ENCODE results near the gene CXorf58. TPM values are rescaled to one million over a fixed set of nuclear protein-coding genes. Genes with fewer than 3 reads are reported as not detected.

CXorf58 gene
- total RNA-seq, 2 donors from 2014 or later: not detected

DNA sequence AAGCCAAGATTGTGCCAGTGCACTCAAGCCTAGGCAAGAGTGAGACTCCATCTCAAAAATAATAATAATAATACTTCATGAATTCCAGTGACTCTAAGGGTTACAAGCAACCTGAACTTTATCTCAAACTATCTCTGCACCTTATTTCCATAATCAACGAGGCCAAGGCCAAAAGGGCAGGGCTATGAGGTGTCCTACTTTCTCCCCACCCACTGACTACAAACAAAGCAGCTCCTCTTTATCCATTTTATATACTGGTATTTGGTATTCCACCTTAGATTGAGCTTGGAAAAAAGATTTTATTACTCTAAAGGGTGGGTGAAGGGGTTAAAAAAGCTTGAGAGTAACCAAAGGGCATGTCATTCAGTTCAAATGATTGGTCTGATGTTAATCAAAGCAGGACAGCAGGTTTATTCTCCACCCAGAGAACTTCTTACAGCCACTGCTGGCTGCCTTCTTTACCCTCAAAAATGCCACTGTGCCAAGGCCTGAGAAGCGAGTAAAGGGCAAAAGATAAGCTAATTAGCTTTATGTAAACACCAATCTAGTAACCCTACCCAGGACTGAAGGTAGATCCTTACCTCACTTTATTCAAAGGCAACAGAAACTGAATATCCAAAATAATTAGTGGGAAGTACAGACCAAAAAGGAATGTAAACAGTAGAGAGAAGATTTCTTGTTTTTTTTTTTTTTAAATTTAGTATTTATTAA, 28.3 kb upstream of the CXorf58 start:
- Histone ChIP-seq H3K27ac (ENCODE audit: low read depth, low read length) (no peak overlapping the region), H3K4me1 (ENCODE audit: control insufficient read depth, insufficient read depth, low read length) (no peaks in the 10 kb centered on the region), H3K4me3 (ENCODE audit: low read length) (no peak overlapping the region), H3K9ac (ENCODE audit: extremely low read depth, low read length, poor library complexity, severe bottlenecking) (no peak overlapping the region), H3K36me3 (ENCODE audit: control insufficient read depth, insufficient read depth, low read length) (no peaks in the 10 kb centered on the region), H3K9me3 (ENCODE audit: control insufficient read depth, low read length) (no peaks in the 10 kb centered on the region), H3K27me3 (ENCODE audit: control insufficient read depth, insufficient read depth, low read length, poor library complexity, severe bottlenecking) (no peaks in the 10 kb centered on the region)
- Mint-ChIP-seq H3K4me3 (no peak overlapping the region), H3K4me1 (peaks cover 16% of the 10 kb centered on the region), H3K36me3 (ENCODE audit: low read depth) (peaks cover 15% of the 10 kb centered on the region), H3K27me3 (ENCODE audit: insufficient read depth) (no peaks in the 10 kb centered on the region), H3K9me3 (no peaks in the 10 kb centered on the region), H3K27ac (no peak overlapping the region)
- DNase-seq: no peak
- WGBS, 2 experiments (ENCODE audit: insufficient coverage in 1 of 2, insufficient read length in 1 of 2): 89% methylated on average over 1 of the region's 2 CpGs; no CpG with 5 or more reads in 1 of the 2 experiments
- TF ChIP-seq, protein P1, sequence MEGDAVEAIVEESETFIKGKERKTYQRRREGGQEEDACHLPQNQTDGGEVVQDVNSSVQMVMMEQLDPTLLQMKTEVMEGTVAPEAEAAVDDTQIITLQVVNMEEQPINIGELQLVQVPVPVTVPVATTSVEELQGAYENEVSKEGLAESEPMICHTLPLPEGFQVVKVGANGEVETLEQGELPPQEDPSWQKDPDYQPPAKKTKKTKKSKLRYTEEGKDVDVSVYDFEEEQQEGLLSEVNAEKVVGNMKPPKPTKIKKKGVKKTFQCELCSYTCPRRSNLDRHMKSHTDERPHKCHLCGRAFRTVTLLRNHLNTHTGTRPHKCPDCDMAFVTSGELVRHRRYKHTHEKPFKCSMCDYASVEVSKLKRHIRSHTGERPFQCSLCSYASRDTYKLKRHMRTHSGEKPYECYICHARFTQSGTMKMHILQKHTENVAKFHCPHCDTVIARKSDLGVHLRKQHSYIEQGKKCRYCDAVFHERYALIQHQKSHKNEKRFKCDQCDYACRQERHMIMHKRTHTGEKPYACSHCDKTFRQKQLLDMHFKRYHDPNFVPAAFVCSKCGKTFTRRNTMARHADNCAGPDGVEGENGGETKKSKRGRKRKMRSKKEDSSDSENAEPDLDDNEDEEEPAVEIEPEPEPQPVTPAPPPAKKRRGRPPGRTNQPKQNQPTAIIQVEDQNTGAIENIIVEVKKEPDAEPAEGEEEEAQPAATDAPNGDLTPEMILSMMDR (conservative IDR thresholded peaks at IDR 0.05): no peak

- Mint-ChIP-seq H3K27ac (peak overlapping the region; percentile 9), H3K4me1 (peaks cover 33% of the 10 kb centered on the region), H3K36me3 (ENCODE audit: low read depth) (peaks cover 7% of the 10 kb centered on the region), H3K4me3 (no peak overlapping the region), H3K9me3 (no peaks in the 10 kb centered on the region), H3K27me3 (ENCODE audit: insufficient read depth) (no peaks in the 10 kb centered on the region)
- Histone ChIP-seq H3K27ac (ENCODE audit: low read depth, low read length) (no peak overlapping the region), H3K27me3 (ENCODE audit: control insufficient read depth, insufficient read depth, low read length, poor library complexity, severe bottlenecking) (no peaks in the 10 kb centered on the region), H3K9ac (ENCODE audit: extremely low read depth, low read length, poor library complexity, severe bottlenecking) (no peak overlapping the region), H3K36me3 (ENCODE audit: control insufficient read depth, insufficient read depth, low read length) (no peaks in the 10 kb centered on the region), H3K4me3 (ENCODE audit: low read length) (no peak overlapping the region), H3K4me1 (ENCODE audit: control insufficient read depth, insufficient read depth, low read length) (no peaks in the 10 kb centered on the region), H3K9me3 (ENCODE audit: control insufficient read depth, low read length) (no peaks in the 10 kb centered on the region)
- 54 to 62% methylated on average over 5 to 9 of the region's 9 CpGs for WGBS, 2 experiments (ENCODE audit: insufficient coverage in 1 of 2, insufficient read length in 1 of 2)
- TF ChIP-seq, protein P1 (conservative IDR thresholded peaks at IDR 0.05): no peak
- peak; percentile 67 for DNase-seq
Observed at GRCh38 chrX:23883737-23884354, 24.0 kb upstream of the CXorf58 start.

DNA sequence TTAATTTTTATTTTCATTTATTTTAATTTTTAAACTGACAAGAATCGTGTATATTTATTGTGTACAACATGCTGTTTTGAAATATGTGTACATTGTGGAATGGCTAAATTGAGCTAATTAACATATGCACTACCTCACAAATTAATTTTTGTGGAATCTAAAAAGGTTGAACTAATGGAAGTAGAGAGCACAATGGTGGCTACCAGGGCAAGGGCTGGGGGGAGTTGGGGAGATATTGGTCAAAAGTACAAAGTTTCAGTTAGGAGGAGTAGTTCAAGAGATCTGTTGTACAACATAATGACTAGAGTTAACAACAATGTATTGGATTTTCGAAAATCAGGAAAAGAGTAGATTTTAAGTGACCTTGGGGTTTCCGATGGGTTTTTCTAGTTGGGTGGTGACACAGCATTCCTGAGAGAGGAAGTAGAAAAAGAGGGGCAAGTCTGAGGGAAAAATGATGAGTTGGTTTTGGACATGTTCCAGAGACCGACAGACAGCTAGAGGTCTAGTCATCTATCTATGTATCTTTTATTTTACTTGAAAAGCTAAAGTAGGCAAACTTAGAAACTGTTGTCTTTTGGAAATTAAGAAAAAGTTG, 23.3 kb upstream of the CXorf58 start:
- no peak overlapping the region for H3K9ac ChIP-seq (ENCODE audit: extremely low read depth, low read length, poor library complexity, severe bottlenecking)

More for the DNA sequence above, 23.3 kb upstream of the CXorf58 start:
- H3K27me3 Mint-ChIP-seq (ENCODE audit: insufficient read depth): no peaks in the 10 kb centered on the region
- DNase-seq: no peak
- no peaks in the 10 kb centered on the region for H3K9me3 ChIP-seq (ENCODE audit: control insufficient read depth, low read length)
- no peak overlapping the region for H3K4me3 ChIP-seq (ENCODE audit: low read length)
- H3K9me3 Mint-ChIP-seq: no peaks in the 10 kb centered on the region
- H3K36me3 Mint-ChIP-seq (ENCODE audit: low read depth): peaks cover 7% of the 10 kb centered on the region
- no peaks in the 10 kb centered on the region for H3K4me1 ChIP-seq (ENCODE audit: control insufficient read depth, insufficient read depth, low read length)
- WGBS, 2 experiments (ENCODE audit: insufficient coverage in 1 of 2, insufficient read length in 1 of 2): 89 to 100% methylated on average over 1 to 2 of the region's 4 CpGs
- H3K27ac ChIP-seq (ENCODE audit: low read depth, low read length): no peak overlapping the region
- no peaks in the 10 kb centered on the region for H3K27me3 ChIP-seq (ENCODE audit: control insufficient read depth, insufficient read depth, low read length, poor library complexity, severe bottlenecking)
- TF ChIP-seq, protein P1 (conservative IDR thresholded peaks at IDR 0.05): no peak
- H3K4me3 Mint-ChIP-seq: no peak overlapping the region
- no peak overlapping the region for H3K27ac Mint-ChIP-seq
- no peaks in the 10 kb centered on the region for H3K36me3 ChIP-seq (ENCODE audit: control insufficient read depth, insufficient read depth, low read length)
- peaks cover 33% of the 10 kb centered on the region for H3K4me1 Mint-ChIP-seq
